Epithelial cell of prostate (primary cell): ENCODE results near the gene CYP2R1.

ENCODE experiments used
- DNase-seq: peaks from one replicate; pipeline ENCODE4 v3.0.0-alpha.2; 2011; ENCODE audit warnings: low read depth, low spot score
- H3K27ac ChIP-seq: fragments of 450-650 bp; 2 replicates; pipeline ENCODE4 v1.5.1; 2017; ENCODE audit warnings: mild to moderate bottlenecking

The CYP2R1 gene

DNA sequence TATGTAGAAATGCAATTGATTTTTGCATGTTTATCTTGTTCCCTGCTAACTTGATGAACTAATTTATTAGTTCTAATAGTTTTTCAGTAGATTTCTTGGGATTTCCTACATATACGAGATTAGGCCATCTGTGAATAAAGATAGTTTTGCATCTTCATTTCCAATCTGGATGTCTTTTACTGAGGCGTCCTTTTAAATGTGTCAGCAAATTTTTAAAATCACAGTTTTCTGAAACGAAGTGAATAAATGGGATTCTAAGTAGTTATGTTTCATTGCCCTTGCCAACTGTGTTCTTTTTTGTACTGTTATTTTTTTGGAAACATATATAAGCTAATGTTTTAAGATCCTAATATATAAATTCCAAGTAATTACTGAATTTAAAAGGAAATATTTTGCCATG is 50.0 kb downstream of the CYP2R1 start:
- H3K27ac ChIP-seq: no peak overlapping the region
- DNase-seq: no peak

DNA sequence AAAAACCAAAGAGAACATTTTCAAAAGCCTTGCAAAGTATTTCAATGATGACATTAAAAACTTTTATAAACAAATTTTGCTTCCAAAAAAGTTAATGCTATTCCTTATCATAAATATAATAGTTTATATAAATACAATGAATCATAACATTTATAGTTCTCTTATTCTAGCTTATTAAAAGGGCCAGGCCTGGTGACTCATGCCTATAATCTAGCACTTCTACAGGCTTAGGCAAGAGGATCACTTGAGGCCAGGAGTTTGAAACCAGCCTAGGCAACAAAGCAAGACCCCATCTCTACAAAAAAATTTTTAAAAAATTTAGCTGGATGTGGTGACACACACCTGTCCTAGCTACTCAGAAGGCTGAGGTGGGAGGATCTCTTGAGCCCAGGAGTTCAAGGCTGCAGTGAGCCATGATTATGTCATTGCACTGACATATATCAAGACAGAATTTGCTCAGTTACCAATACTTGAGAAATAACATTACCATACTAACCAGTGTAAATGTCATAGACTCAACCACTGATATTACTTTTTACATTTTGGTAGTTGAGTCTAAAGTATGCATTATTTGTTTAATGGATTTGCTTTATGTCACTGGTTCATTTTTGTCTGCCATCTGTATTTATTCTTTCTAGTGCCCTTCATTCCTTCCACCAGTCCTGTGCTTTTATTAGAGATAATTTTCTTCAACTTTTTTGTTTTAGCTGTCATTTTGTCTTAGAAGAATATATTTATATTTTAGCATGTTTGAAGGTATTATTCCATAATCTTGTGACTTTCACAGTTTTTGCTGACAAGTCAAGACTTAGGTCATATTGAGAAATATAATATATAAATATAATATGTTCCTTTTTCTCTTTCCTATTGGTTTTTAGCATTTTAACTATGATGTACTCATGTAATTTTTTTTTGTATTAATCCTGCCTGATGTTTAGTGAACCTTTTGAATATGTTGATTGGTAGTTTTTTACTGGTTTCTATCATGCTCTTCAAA is 56.2 kb downstream of the CYP2R1 start:
- DNase-seq: no peak
- no peak overlapping the region for H3K27ac ChIP-seq
